Fibroblast of lung (primary cell): ENCODE data around the gene SUZ12. TPM values are rescaled to one million over a fixed set of nuclear protein-coding genes. Genes with fewer than 3 reads are reported as not detected.
"Not testable (repeated sequence)": the region's sequence is repeated elsewhere in the genome, so short reads cannot be mapped to it uniquely, and the experiment has no call there.

Source experiments
- DNase-seq, 2 donors: peaks; one replicate each; pipeline versions ENCODE4 v3.0.0 to v3.0.0-alpha.2; 2010; ENCODE audit warnings: low read depth in 2 of 2
- H2AFZ ChIP-seq: 2 replicates; pipeline ENCODE4 v1.5.1; 2012; ENCODE audit warnings: low read length, control low read depth, inconsistent platforms
- H3K27ac ChIP-seq: 2 replicates; pipeline ENCODE4 v1.5.1; 2011; ENCODE audit warnings: low read length, control low read depth; ENCODE audit not compliant: insufficient read depth
- H3K27me3 ChIP-seq: 2 replicates; pipeline ENCODE4 v1.5.1; 2011; ENCODE audit warnings: mild to moderate bottlenecking, low read length; ENCODE audit not compliant: control insufficient read depth, insufficient read depth
- H3K36me3 ChIP-seq: 2 replicates; pipeline ENCODE4 v1.5.1; 2011; ENCODE audit warnings: low read length; ENCODE audit not compliant: control insufficient read depth, insufficient read depth
- H3K4me1 ChIP-seq: 2 replicates; pipeline ENCODE4 v1.5.1; 2011; ENCODE audit warnings: low read length; ENCODE audit not compliant: control insufficient read depth, insufficient read depth; ENCODE audit errors: extremely low read depth
- H3K4me2 ChIP-seq: 2 replicates; pipeline ENCODE4 v1.5.1; 2011; ENCODE audit warnings: low read length, control low read depth; ENCODE audit not compliant: insufficient read depth; ENCODE audit errors: extremely low read depth
- H3K4me3 ChIP-seq, 4 experiments: fragments of 200-600 bp in 1 of 4; sonication (generic) in 1 of 4; replicated peaks in 1 of 4; 2 replicates each; pipeline ENCODE4 v1.5.1; 2011 to 2016; ENCODE audit warnings: low read length in 4 of 4, low read depth in 3 of 4, mild to moderate bottlenecking in 3 of 4, control low read depth in 2 of 4, inconsistent platforms in 1 of 4, mixed read lengths in 1 of 4; ENCODE audit not compliant: insufficient read depth in 1 of 4; ENCODE audit errors: control extremely low read depth in 1 of 4
- H3K79me2 ChIP-seq: 2 replicates; pipeline ENCODE4 v1.5.1; 2012; ENCODE audit warnings: mild to moderate bottlenecking, low read length, inconsistent platforms; ENCODE audit not compliant: control insufficient read depth, insufficient read depth
- H3K9ac ChIP-seq: 2 replicates; pipeline ENCODE4 v1.5.1; 2011; ENCODE audit warnings: mild to moderate bottlenecking, low read length, control low read depth; ENCODE audit not compliant: insufficient read depth
- H3K9me3 ChIP-seq: 2 replicates; pipeline ENCODE4 v1.5.1; 2012; ENCODE audit warnings: low read depth, low read length; ENCODE audit not compliant: control insufficient read depth, insufficient read depth
- H4K20me1 ChIP-seq: 2 replicates; pipeline ENCODE4 v1.5.1; 2011; ENCODE audit warnings: low read length; ENCODE audit not compliant: control insufficient read depth, insufficient read depth; ENCODE audit errors: extremely low read depth
- EZH2 ChIP-seq: IDR thresholded peaks from 2 replicates; pipeline ENCODE4 v1.5.1; 2012; ENCODE audit warnings: low read length, control low read depth, mild to moderate bottlenecking; ENCODE audit errors: missing control alignments
- polyA plus RNA-seq, 2 donors: library from polyadenylated mRNA; depleted of rRNA in 1 of 2; stranded (reverse) in 1 of 2; unstranded in 1 of 2; fragments of >200 nt; gene quantifications; 2 replicates each; pipeline ENCODE4 v1.2.1, GENCODE V29; 2011 to 2012; ENCODE audit warnings: missing spikeins in 1 of 2
- total RNA-seq: library from RNA; depleted of rRNA; stranded (reverse); fragments of >200 nt; gene quantifications from 2 replicates; pipeline ENCODE4 v1.2.1, GENCODE V29; 2014
- TF ChIP-seq, protein P1 (sequence below), 2 donors: IDR thresholded peaks in 1 of 2; conservative IDR thresholded peaks in 1 of 2; 1 replicate in 1 of 2; 2 replicates in 1 of 2; pipeline ENCODE4 v1.5.1; 2011 to 2012; ENCODE audit warnings: low read length in 2 of 2, control low read depth in 1 of 2, inconsistent platforms in 1 of 2, low read depth in 1 of 2, mild to moderate bottlenecking in 1 of 2

Gene SUZ12
- total and polyA plus RNA-seq, 2 donors (not counting 1 experiment from before 2014, with no cell fraction given), result 26.1 to 26.4 TPM

DNA sequence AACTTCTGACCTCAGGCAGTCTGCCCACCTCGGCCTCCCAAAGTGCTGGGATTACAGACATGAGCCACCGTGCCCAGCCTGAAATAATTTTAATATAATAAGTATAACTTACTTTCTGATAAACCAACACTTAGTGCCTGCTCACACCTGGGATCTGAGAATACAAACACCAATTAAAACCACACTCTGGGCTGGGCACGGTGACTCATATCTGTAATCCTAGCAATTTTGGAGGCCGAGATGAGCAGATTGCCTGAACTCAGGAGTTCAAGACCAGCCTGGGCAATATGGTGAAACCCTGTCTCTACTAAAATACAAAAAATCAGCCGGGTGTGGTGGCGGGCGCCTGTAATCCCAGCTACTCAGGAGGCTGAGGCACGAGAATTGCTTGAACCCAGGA, 55.0 kb downstream of the SUZ12 start:
- not testable (repeated sequence) for H3K36me3 ChIP-seq, H3K27ac ChIP-seq

DNA sequence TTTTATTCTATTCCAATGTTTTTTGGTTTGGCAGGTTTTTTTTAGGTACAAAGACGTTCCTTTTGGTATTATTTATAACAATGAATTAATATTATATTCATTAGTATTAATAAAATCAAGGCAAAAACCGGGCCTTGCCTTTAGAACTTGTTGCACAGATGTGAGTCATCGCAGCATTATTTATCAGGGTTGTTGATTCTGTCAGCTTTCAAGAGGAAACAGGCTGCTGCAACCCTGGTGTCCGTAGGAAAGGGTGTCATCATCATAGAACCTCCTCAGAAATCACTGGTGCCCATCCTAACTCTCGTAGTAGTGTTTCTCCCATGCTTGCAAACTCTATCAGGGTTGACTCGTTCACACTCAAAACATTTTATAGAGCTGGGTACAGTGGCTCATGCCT, 60.2 kb downstream of the SUZ12 start:
- Histone ChIP-seq H3K27ac (no peak overlapping the region), H3K79me2 (no peaks in the 10 kb centered on the region), H4K20me1 (no peaks in the 10 kb centered on the region), H3K36me3 (peaks cover 2% of the 10 kb centered on the region), H3K4me1 (no peaks in the 10 kb centered on the region), H3K4me3 (no peak overlapping the region), H2AFZ (no peak overlapping the region), H3K9ac (no peak overlapping the region), H3K4me2 (no peak overlapping the region), H3K9me3 (no peaks in the 10 kb centered on the region), H3K27me3 (no peaks in the 10 kb centered on the region)
- no peak for DNase-seq
- TF ChIP-seq, protein P1, sequence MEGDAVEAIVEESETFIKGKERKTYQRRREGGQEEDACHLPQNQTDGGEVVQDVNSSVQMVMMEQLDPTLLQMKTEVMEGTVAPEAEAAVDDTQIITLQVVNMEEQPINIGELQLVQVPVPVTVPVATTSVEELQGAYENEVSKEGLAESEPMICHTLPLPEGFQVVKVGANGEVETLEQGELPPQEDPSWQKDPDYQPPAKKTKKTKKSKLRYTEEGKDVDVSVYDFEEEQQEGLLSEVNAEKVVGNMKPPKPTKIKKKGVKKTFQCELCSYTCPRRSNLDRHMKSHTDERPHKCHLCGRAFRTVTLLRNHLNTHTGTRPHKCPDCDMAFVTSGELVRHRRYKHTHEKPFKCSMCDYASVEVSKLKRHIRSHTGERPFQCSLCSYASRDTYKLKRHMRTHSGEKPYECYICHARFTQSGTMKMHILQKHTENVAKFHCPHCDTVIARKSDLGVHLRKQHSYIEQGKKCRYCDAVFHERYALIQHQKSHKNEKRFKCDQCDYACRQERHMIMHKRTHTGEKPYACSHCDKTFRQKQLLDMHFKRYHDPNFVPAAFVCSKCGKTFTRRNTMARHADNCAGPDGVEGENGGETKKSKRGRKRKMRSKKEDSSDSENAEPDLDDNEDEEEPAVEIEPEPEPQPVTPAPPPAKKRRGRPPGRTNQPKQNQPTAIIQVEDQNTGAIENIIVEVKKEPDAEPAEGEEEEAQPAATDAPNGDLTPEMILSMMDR (conservative IDR thresholded peaks at IDR 0.05 in 1 of 2, IDR thresholded peaks at IDR 0.05 in 1 of 2; ENCODE audit: low read depth in 1 of 2, low read length in 2 of 2), result no peak
- TF ChIP-seq EZH2, result no peak

More for the DNA sequence above, 55.0 kb downstream of the SUZ12 start:
- not testable (repeated sequence) for H3K27me3 ChIP-seq, DNase-seq, H3K9me3 ChIP-seq, H3K4me1 ChIP-seq, H2AFZ ChIP-seq, H3K79me2 ChIP-seq, H4K20me1 ChIP-seq, H3K9ac ChIP-seq, H3K4me3 ChIP-seq, H3K4me2 ChIP-seq

DNA sequence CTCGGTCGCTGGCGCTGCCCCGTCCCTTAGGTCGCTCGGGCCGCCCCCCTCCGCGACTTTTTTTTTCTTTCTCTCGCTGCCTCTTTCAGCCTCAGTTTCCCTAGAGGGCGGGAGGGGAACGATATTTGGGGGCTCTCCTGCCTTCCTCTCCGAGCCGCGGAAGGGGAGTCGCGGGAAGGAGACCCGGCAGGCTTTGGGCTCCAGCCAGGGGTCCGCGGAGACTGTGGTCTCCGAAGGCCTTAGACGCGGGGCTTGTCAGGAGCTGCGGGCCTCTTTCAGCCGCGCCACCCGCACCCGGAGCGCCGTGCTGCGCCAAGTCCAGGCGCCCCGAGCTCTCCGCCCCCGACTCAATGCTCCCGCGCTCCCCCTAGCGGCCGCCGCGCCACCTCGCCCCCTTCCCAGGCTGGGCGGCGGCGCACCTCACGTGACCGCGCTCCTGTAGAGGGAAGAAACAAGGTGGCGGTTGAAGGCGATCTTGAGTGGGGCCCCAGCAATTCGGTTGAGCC, 70.2 kb downstream of the SUZ12 start, which contains the start of gene LRRC37B:
LRRC37B (plus strand) TSS at position 427 of the 506 bp plus-strand sequence. CDS start 14,010 bp downstream, outside the sequence.
- Histone ChIP-seq H3K4me2 (peak within 1 kb of the TSS; percentile 92), H3K27ac (peak within 1 kb of the TSS; percentile 47)
- no peak for TF ChIP-seq EZH2
- TF ChIP-seq, protein P1 (conservative IDR thresholded peaks at IDR 0.05 in 1 of 2, IDR thresholded peaks at IDR 0.05 in 1 of 2; ENCODE audit: low read depth in 1 of 2, low read length in 2 of 2), result peak; percentile 63 to 80

More for the DNA sequence above, 70.2 kb downstream of the SUZ12 start, which contains the start of gene LRRC37B:
- Histone ChIP-seq H3K79me2 (peaks cover 20% of the 10 kb centered on the region), H3K27me3 (no peaks in the 10 kb centered on the region), H3K36me3 (no peaks in the 10 kb centered on the region), H3K4me3 (peak within 1 kb of the TSS; percentile 93 to 97 (median 95)), H3K4me1 (no peaks in the 10 kb centered on the region), H3K9me3 (no peaks in the 10 kb centered on the region), H3K9ac (peak within 1 kb of the TSS; percentile 67), H2AFZ (peak within 1 kb of the TSS; percentile 99), H4K20me1 (no peaks in the 10 kb centered on the region)
- peak; percentile 60 to 70 for DNase-seq
